H9 (cell line): ENCODE data around the gene ASCC3. TPM values are rescaled to one million over a fixed set of nuclear protein-coding genes. Genes with fewer than 3 reads are reported as not detected.

Source experiments
- DNase-seq: peaks from one replicate; pipeline ENCODE4 v3.0.0-alpha.2; 2017
- H2AFZ ChIP-seq: one replicate; pipeline ENCODE4 v1.6.1; 2013; ENCODE audit warnings: mild to moderate bottlenecking, low read length, control low read depth, moderate library complexity
- H2AK5ac ChIP-seq: 2 replicates; pipeline ENCODE4 v1.6.1; 2013; ENCODE audit warnings: low read length, control low read depth, mixed read lengths; ENCODE audit not compliant: insufficient read length
- H2BK120ac ChIP-seq: one replicate; pipeline ENCODE4 v1.6.1; 2013; ENCODE audit warnings: low read depth, mild to moderate bottlenecking, low read length, control low read depth, inconsistent platforms; ENCODE audit not compliant: poor library complexity, severe bottlenecking
- H2BK12ac ChIP-seq: 2 replicates; pipeline ENCODE4 v1.6.1; 2013; ENCODE audit warnings: low read length, control low read depth, mixed read lengths, low read depth; ENCODE audit not compliant: insufficient read length
- H2BK15ac ChIP-seq: 2 replicates; pipeline ENCODE4 v1.6.1; 2013; ENCODE audit warnings: low read depth, low read length, control low read depth
- H2BK20ac ChIP-seq: one replicate; pipeline ENCODE4 v1.6.1; 2013; ENCODE audit warnings: low read depth, mild to moderate bottlenecking, low read length, control low read depth, inconsistent platforms; ENCODE audit not compliant: poor library complexity, severe bottlenecking
- H2BK5ac ChIP-seq: 2 replicates; pipeline ENCODE4 v1.6.1; 2013; ENCODE audit warnings: low read length, control low read depth, mixed read lengths; ENCODE audit not compliant: insufficient read length
- H3K14ac ChIP-seq: 2 replicates; pipeline ENCODE4 v1.6.1; 2013; ENCODE audit warnings: low read length, control low read depth; ENCODE audit not compliant: insufficient read depth
- H3K18ac ChIP-seq: 2 replicates; pipeline ENCODE4 v1.6.1; 2013; ENCODE audit warnings: low read depth, mild to moderate bottlenecking, mixed read lengths, low read length, control low read depth; ENCODE audit not compliant: insufficient read length
- H3K23ac ChIP-seq: 2 replicates; pipeline ENCODE4 v1.6.1; 2013; ENCODE audit warnings: low read length, control low read depth, mixed read lengths, low read depth; ENCODE audit not compliant: insufficient read length
- H3K23me2 ChIP-seq: 2 replicates; pipeline ENCODE4 v1.6.1; 2013; ENCODE audit warnings: low read depth, mild to moderate bottlenecking, mixed read lengths, low read length, control low read depth; ENCODE audit not compliant: insufficient read length, poor library complexity, severe bottlenecking
- H3K27ac ChIP-seq: 2 replicates; pipeline ENCODE4 v1.5.1; 2013; ENCODE audit warnings: low read length, control low read depth, mixed read lengths, low read depth; ENCODE audit not compliant: insufficient read length
- H3K27me3 ChIP-seq: 2 replicates; pipeline ENCODE4 v1.6.1; 2013; ENCODE audit warnings: low read length, control low read depth, inconsistent platforms; ENCODE audit not compliant: insufficient read depth
- H3K4ac ChIP-seq: 2 replicates; pipeline ENCODE4 v1.6.1; 2013; ENCODE audit warnings: low read depth, mild to moderate bottlenecking, control low read depth, inconsistent platforms, low read length, moderate library complexity
- H3K4me1 ChIP-seq: 2 replicates; pipeline ENCODE4 v1.6.1; 2013; ENCODE audit warnings: low read length, control low read depth, inconsistent platforms; ENCODE audit not compliant: insufficient read depth
- H3K4me2 ChIP-seq: 2 replicates; pipeline ENCODE4 v1.6.1; 2013; ENCODE audit warnings: low read length, control low read depth, mixed read lengths; ENCODE audit not compliant: insufficient read length, insufficient read depth
- H3K56ac ChIP-seq: 2 replicates; pipeline ENCODE4 v1.6.1; 2013; ENCODE audit warnings: low read depth, mild to moderate bottlenecking, mixed read lengths, low read length, control low read depth; ENCODE audit not compliant: insufficient read length
- H3K79me1 ChIP-seq: 2 replicates; pipeline ENCODE4 v1.6.1; 2013; ENCODE audit warnings: low read depth, mild to moderate bottlenecking, moderate library complexity, low read length, control low read depth, inconsistent platforms; ENCODE audit not compliant: insufficient read depth, poor library complexity, severe bottlenecking
- H3K79me2 ChIP-seq: 2 replicates; pipeline ENCODE4 v1.6.1; 2013; ENCODE audit warnings: low read length, control low read depth, inconsistent platforms; ENCODE audit not compliant: insufficient read depth
- H3K9ac ChIP-seq: 2 replicates; pipeline ENCODE4 v1.6.1; 2013; ENCODE audit warnings: low read length, control low read depth, mixed read lengths; ENCODE audit not compliant: insufficient read length; ENCODE audit errors: extremely low read depth
- H3K9me3 ChIP-seq: one replicate; pipeline ENCODE4 v1.6.1; 2013; ENCODE audit warnings: low read depth, low read length, inconsistent platforms; ENCODE audit not compliant: control insufficient read depth
- H3T11ph ChIP-seq: one replicate; pipeline ENCODE4 v1.6.1; 2013; ENCODE audit warnings: mild to moderate bottlenecking, low read length, control low read depth, inconsistent platforms
- H4K20me1 ChIP-seq: one replicate; pipeline ENCODE4 v1.6.1; 2013; ENCODE audit not compliant: control insufficient read depth, insufficient read length, insufficient read depth
- H4K5ac ChIP-seq: 2 replicates; pipeline ENCODE4 v1.6.1; 2013; ENCODE audit warnings: low read depth, mild to moderate bottlenecking, mixed read lengths, low read length, control low read depth; ENCODE audit not compliant: insufficient read length
- H4K8ac ChIP-seq: replicated peaks from 2 replicates; pipeline ENCODE4 v1.6.1; 2013; ENCODE audit warnings: low read length, control low read depth, mixed read lengths, low read depth; ENCODE audit not compliant: insufficient read length
- H4K91ac ChIP-seq: 2 replicates; pipeline ENCODE4 v1.6.1; 2013; ENCODE audit warnings: low read depth, mild to moderate bottlenecking, moderate library complexity, mixed read lengths, low read length, control low read depth; ENCODE audit not compliant: insufficient read length
- H3K27ac Mint-ChIP-seq, 3 experiments: 2 replicates in 2 of 3; 3 replicates in 1 of 3; pipeline ENCODE4 v1.8.0; 2020 to 2021; ENCODE audit warnings: mixed read lengths in 3 of 3, mild to moderate bottlenecking in 1 of 3, moderate library complexity in 1 of 3
- H3K27me3 Mint-ChIP-seq: 2 replicates; pipeline ENCODE4 v1.8.0; 2021; ENCODE audit warnings: low read depth, mild to moderate bottlenecking, moderate library complexity, mixed read lengths
- H3K36me3 Mint-ChIP-seq, 3 experiments: 2 replicates in 2 of 3; 3 replicates in 1 of 3; pipeline ENCODE4 v1.8.0; 2020 to 2021; ENCODE audit warnings: low read depth in 3 of 3, mixed read lengths in 3 of 3; ENCODE audit not compliant: insufficient read depth in 1 of 3
- H3K4me1 Mint-ChIP-seq, 2 experiments: 2 replicates each; pipeline ENCODE4 v1.8.0; 2020; ENCODE audit warnings: mixed read lengths in 2 of 2
- H3K4me3 Mint-ChIP-seq, 2 experiments: 2 replicates in 1 of 2; 3 replicates in 1 of 2; pipeline ENCODE4 v1.8.0; 2020 to 2021; ENCODE audit warnings: mild to moderate bottlenecking in 2 of 2, mixed read lengths in 2 of 2, moderate library complexity in 1 of 2
- H3K9me3 Mint-ChIP-seq, 2 experiments: 2 replicates in 1 of 2; 3 replicates in 1 of 2; pipeline ENCODE4 v1.8.0; 2020; ENCODE audit warnings: mild to moderate bottlenecking in 2 of 2, mixed read lengths in 2 of 2, moderate library complexity in 1 of 2
- WGBS: extraction: QIAGEN DNeasy Blood & Tissue Kit; methylation state at CpG from one replicate; pipeline ENCODE4 v1.1.7; 2013; ENCODE audit warnings: missing lambda C conversion rate, low lambda C conversion rate, mixed read lengths; ENCODE audit not compliant: insufficient read length; ENCODE audit errors: extremely low coverage; 5-methylcytosine and 5-hydroxymethylcytosine counted together
- total RNA-seq: library from RNA; stranded (reverse); gene quantifications from 2 replicates; pipeline ENCODE4 v1.2.1, GENCODE V29; 2021
- TF ChIP-seq, protein P1 (sequence below): fragments of 200-600 bp; sonication (generic); conservative IDR thresholded peaks from 3 replicates; pipeline ENCODE4 v1.8.0; 2021; ENCODE audit warnings: antibody characterized with exemption, mild to moderate bottlenecking

The ASCC3 gene
- total RNA-seq, 1 experiment from 2014 or later: 63.8 TPM

DNA sequence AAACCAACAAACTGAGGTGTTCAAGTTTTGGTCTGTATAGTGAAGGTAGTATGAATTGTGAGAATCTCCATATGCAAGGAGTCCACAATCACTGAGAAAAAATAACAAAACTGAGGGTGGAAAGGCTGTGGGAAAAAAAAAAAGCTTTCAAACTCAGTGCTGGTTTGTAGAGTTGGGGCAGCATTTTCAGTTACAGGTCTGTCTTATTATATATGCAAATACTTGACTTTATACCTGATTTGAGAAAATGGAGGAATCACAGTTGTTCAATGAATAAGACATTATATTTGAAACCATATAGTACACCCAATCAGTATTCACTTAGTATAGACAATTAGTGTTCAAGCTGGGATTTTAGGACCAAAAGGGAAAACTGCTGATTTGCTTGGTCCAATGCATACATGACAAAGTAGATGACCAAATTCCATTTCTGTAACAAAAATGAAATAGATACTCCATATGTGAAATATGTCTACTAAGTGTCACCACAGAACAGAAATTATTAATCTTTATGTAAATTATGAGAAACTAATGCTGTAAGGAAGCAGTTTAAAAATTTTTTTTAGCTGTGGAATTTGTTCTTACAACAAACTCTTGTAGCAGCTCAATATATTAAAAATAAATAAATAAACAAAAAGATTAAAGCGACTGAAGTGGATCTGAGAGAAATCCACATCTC, 187.7 kb downstream of the ASCC3 start:
- H2BK20ac ChIP-seq: no peak overlapping the region
- no peaks in the 10 kb centered on the region for H3K4me1 Mint-ChIP-seq
- no peak overlapping the region for H3K4me2 ChIP-seq
- H2AFZ ChIP-seq: no peak overlapping the region
- no peaks in the 10 kb centered on the region for H3K27me3 Mint-ChIP-seq
- H3K18ac ChIP-seq: no peak overlapping the region
- no peak overlapping the region for H3K23ac ChIP-seq
- H4K5ac ChIP-seq: no peak overlapping the region
- H2BK12ac ChIP-seq: no peak overlapping the region
- H3K27ac ChIP-seq: no peak overlapping the region
- H3K27ac Mint-ChIP-seq: no peak overlapping the region
- H4K20me1 ChIP-seq: no peaks in the 10 kb centered on the region
- no peak overlapping the region for H4K91ac ChIP-seq
- no peak overlapping the region for H2BK120ac ChIP-seq
- no peaks in the 10 kb centered on the region for H3K9me3 ChIP-seq
- no peaks in the 10 kb centered on the region for H3K4me1 ChIP-seq
- no CpG with 5 or more reads among the region's 1 CpG for WGBS
- no peak overlapping the region for H2BK15ac ChIP-seq
- TF ChIP-seq, protein P1, sequence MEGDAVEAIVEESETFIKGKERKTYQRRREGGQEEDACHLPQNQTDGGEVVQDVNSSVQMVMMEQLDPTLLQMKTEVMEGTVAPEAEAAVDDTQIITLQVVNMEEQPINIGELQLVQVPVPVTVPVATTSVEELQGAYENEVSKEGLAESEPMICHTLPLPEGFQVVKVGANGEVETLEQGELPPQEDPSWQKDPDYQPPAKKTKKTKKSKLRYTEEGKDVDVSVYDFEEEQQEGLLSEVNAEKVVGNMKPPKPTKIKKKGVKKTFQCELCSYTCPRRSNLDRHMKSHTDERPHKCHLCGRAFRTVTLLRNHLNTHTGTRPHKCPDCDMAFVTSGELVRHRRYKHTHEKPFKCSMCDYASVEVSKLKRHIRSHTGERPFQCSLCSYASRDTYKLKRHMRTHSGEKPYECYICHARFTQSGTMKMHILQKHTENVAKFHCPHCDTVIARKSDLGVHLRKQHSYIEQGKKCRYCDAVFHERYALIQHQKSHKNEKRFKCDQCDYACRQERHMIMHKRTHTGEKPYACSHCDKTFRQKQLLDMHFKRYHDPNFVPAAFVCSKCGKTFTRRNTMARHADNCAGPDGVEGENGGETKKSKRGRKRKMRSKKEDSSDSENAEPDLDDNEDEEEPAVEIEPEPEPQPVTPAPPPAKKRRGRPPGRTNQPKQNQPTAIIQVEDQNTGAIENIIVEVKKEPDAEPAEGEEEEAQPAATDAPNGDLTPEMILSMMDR: no peak
- no peak overlapping the region for H3K4me3 Mint-ChIP-seq
- no peak overlapping the region for H3K4ac ChIP-seq
- no peaks in the 10 kb centered on the region for H3K36me3 Mint-ChIP-seq
- no peak overlapping the region for H2AK5ac ChIP-seq
- no peaks in the 10 kb centered on the region for H3K27me3 ChIP-seq
- no peaks in the 10 kb centered on the region for H3K79me1 ChIP-seq
- no peak overlapping the region for H4K8ac ChIP-seq
- H3T11ph ChIP-seq: no peak overlapping the region
- no peak overlapping the region for H3K56ac ChIP-seq
- H3K9me3 Mint-ChIP-seq: no peaks in the 10 kb centered on the region
- H3K9ac ChIP-seq: no peak overlapping the region
- no peaks in the 10 kb centered on the region for H3K79me2 ChIP-seq
- H3K14ac ChIP-seq: no peak overlapping the region
- no peak overlapping the region for H2BK5ac ChIP-seq
- DNase-seq: no peak
- H3K23me2 ChIP-seq: no peaks in the 10 kb centered on the region
